ENCODE data around the gene MEF2A. TPM values are rescaled to one million over a fixed set of nuclear protein-coding genes. Genes with fewer than 3 reads are reported as not detected.

MEF2A gene
- total and polyA plus RNA-seq, 5 experiments from 2014 or later, result 14.6 to 43.9 (median 22.4) TPM

Other genes starting within 250 kb of the MEF2A start
- gene LYSMD4, start 167.5 kb downstream of the MEF2A start, total RNA-seq, result 10 to 100 TPM; 14.5 to 17.4 TPM
- gene LYSMD4, start 167.5 kb downstream of the MEF2A start, polyA plus RNA-seq, result 1 to 10 TPM; 2.4 to 5.2 (median 3.8) TPM

Data from naive thymus-derived CD8-positive, alpha-beta T cell (primary cell).